Fibroblast of pulmonary artery (primary cell): ENCODE data around the gene SYT7.
"Not testable (repeated sequence)": the region's sequence is repeated elsewhere in the genome, so short reads cannot be mapped to it uniquely, and the experiment has no call there.

ENCODE experiments used
- DNase-seq: peaks from one replicate; pipeline ENCODE4 v3.0.0-alpha.2; 2010; ENCODE audit warnings: low read depth
- H3K4me3 ChIP-seq: replicated peaks from 2 replicates; pipeline ENCODE4 v1.5.1; 2011; ENCODE audit warnings: low read depth, mild to moderate bottlenecking, control low read depth, low read length, moderate library complexity
- TF ChIP-seq, protein P1 (sequence below): IDR thresholded peaks from 2 replicates; pipeline ENCODE4 v1.5.1; 2011; ENCODE audit warnings: mild to moderate bottlenecking, control low read depth, low read length, inconsistent platforms; ENCODE audit errors: missing control alignments

Gene SYT7

DNA sequence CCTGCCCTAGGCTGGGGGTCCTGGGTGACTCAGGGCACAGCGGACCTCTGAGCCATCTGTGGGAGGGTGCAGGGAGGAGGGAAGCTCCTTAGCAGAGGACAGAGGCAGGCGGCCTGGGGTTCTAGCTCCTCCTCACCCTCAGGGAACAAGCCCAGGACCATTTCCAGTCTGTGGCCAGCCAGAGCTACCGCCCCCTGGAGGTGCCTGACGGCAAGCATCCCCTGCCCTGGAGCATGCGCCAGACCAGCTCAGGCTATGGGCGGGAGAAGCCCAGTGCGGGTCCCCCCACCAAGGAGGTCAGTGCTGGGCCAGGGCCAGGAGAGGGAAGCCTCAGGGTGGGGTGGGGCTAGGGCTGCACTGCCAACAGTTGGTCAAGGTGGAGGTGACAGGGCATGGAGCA is 98.4 kb downstream of the SYT7 start:
- no peak for DNase-seq
- H3K4me3 ChIP-seq = no peak overlapping the region
- TF ChIP-seq, protein P1, sequence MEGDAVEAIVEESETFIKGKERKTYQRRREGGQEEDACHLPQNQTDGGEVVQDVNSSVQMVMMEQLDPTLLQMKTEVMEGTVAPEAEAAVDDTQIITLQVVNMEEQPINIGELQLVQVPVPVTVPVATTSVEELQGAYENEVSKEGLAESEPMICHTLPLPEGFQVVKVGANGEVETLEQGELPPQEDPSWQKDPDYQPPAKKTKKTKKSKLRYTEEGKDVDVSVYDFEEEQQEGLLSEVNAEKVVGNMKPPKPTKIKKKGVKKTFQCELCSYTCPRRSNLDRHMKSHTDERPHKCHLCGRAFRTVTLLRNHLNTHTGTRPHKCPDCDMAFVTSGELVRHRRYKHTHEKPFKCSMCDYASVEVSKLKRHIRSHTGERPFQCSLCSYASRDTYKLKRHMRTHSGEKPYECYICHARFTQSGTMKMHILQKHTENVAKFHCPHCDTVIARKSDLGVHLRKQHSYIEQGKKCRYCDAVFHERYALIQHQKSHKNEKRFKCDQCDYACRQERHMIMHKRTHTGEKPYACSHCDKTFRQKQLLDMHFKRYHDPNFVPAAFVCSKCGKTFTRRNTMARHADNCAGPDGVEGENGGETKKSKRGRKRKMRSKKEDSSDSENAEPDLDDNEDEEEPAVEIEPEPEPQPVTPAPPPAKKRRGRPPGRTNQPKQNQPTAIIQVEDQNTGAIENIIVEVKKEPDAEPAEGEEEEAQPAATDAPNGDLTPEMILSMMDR = peak; percentile 62

DNA sequence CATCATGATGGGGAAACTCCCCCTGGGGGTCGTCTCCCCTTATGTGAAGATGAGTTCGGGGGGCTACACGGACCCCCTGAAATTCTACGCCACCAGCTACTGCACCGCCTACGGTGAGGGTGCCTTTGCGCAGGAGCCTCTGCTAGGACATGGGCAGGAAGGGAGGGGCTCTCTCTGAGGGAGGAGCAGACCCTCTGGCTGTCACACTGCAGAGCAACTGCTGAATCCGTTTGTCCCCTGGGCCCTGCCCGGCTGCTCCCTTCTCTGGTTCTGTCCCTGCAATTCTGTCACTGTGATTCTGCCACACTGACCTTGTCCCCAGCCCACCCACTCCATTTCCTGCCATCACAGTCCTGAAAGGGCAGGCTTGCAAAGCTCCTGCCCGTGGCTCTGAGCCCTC is 99.1 kb downstream of the SYT7 start:
- TF ChIP-seq, protein P1 = no peak
- no peak overlapping the region for H3K4me3 ChIP-seq
- DNase-seq = no peak

DNA sequence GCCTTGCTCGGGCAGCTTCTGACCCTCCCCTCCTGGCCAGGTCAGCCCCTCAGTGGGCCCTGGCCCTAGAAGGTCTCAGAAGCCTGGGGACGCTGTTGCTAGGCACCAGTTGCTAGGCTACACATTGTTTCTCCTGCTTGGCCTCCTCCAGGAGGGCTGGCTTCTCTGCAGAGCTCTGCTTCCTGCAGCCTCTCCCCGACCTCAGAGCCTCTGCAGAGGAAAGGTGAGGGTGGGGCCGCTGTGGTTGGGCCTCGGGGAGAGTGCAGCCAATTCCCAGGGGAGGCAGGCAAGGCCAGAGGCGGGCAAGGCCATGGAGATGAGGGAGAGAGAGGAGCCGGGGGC is 99.9 kb downstream of the SYT7 start:
- H3K4me3 ChIP-seq = no peak overlapping the region
- peak; percentile 34 for DNase-seq
- TF ChIP-seq, protein P1 = no peak

DNA sequence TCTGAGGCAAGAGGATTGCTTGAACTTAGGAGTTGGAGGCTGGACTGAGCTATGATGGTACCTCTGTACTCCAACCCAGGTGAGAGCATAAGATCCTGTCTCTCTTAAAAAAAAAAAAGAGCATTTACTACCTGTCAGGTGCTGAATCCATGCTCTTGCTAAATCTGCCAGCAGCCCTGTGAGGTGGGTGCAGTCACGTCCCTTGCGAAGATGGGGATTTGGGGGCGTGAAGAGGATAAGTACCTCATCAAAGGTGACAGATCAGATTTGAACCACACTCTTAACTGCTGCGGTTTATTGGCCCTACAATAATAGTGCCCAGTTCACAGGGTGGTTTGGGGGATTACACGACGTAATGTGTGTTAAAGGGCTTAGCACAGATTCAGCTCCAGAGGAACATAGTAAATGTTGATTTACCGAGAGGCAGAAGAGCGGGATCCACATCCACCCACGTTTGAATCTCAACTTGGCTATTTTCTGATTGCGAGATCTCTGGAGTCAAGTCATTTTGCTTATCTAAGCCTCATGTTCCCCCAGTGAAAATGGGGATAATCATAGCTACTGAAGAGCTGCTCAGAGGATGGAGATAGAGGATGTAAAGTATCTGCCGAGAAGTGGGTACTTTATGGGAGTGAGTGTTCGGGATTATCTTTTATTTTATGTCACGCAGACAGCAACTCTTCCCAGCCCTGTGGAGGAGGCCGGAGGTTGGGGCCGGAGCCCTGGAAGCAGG is 100.4 kb downstream of the SYT7 start:
- no peak overlapping the region for H3K4me3 ChIP-seq
- TF ChIP-seq, protein P1 = no peak
- DNase-seq = no peak

DNA sequence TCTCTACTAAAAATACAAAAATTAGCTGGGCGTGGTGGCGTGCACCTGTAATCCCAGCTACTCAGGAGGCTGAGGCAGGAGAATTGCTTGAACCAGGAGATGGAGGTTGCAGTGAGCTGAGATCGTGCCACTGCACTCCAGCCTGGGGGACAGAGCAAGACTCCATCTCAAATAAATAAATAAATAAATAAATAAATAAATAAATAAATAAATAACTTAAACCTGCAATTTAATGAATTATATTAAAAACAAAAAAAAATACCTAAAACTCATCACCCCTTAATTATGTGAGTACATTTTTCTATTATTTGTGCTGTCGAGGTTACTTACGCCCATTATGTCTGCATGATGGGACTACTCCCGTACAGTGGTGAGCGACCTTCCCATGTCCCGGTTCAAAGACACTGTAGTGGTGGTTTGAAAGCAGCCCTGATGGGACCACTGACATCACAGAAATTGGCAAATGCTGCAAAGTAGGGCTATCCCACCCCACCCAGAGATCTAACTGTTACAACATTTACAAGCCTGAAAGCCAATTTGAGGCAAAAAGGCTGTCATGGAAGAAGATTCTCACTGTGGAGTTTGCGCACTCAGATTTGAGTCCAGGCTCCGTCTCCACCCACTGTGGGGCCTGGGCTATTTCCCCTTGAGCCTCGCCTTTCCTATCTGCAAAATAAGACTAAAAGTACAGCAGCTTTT is 101.4 kb downstream of the SYT7 start:
- not testable (repeated sequence) for H3K4me3 ChIP-seq, DNase-seq

DNA sequence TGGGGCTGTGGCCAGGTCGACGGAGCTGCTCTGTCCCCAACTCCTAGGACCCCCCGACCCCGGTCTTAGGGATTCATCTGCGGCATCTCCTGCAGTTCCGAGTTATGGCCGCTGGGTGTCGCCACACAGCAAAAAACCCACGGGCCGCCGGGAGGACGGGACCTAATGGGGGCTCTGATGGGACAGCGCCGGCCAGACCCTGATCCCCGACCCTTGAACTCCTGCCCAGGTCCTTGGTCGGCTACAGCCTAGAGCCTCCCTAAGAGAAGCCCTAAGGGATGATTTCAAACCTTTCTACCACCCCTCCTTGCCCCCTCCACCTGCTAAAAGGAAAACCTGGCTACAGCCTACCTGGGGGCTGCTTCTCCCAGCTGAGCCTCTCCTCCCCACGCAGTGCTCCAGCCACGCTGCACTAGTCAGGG is 103.1 kb downstream of the SYT7 start:
- DNase-seq = peak; percentile 33
- TF ChIP-seq, protein P1 = peak; percentile 75
- no peak overlapping the region for H3K4me3 ChIP-seq

DNA sequence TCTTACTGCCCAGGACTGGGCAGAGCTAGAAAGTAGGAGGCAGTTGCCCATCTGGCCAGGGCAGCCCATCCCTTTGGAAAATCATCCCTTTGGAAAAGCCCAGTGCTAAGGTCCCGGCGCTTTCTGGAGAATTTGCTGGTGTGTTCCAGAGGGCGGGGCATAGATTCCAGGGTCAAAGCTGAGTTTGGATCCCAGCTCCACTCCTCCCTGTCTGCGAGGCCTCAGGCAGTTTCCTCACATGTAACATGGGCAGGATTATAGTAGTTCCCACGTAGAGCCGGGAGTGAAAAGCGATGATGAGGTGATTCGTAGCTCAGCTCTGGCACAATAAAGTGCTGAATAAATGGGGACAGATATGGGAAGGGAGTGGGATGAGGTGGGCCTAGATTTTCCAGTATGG is 103.8 kb downstream of the SYT7 start:
- no peak for DNase-seq
- H3K4me3 ChIP-seq = no peak overlapping the region
- TF ChIP-seq, protein P1 = no peak
